Transverse colon (tissue), 4 donors: Measurements from ENCODE around the gene SPDYE6.
"Not testable (repeated sequence)": the region's sequence is repeated elsewhere in the genome, so short reads cannot be mapped to it uniquely, and the experiment has no call there.

Experiments
- CTCF ChIP-seq, 5 experiments: fragments of 200-600 bp in 3 of 5; fragments of 450-650 bp in 2 of 5; sonication (generic) in 3 of 5; IDR thresholded peaks; 1 replicate in 2 of 5; 2 replicates in 3 of 5; pipeline ENCODE4 v1.5.1; 2016 to 2017; ENCODE audit warnings: antibody characterized with exemption in 5 of 5, inconsistent platforms in 3 of 5, mild to moderate bottlenecking in 2 of 5, moderate library complexity in 1 of 5
- EP300 ChIP-seq: sonication (generic); formaldehyde crosslinking; IDR thresholded peaks from one replicate; pipeline ENCODE4 v1.6.1; 2017; ENCODE audit warnings: antibody characterized with exemption, low read depth
- POLR2A ChIP-seq: fragments of 450-650 bp; IDR thresholded peaks from one replicate; pipeline ENCODE4 v1.6.1; 2016; ENCODE audit warnings: antibody characterized with exemption, mild to moderate bottlenecking, moderate library complexity
- POLR2AphosphoS5 ChIP-seq, 3 donors: sonication (generic); formaldehyde crosslinking; IDR thresholded peaks; one replicate each; pipeline ENCODE4 v1.6.1; 2016; ENCODE audit warnings: antibody characterized with exemption in 3 of 3

- TF ChIP-seq POLR2AphosphoS5 (IDR thresholded peaks at IDR 0.05); CTCF (IDR thresholded peaks at IDR 0.05); POLR2A; EP300: not testable (repeated sequence)
Observed at GRCh38 chr7:102346983-102347382, 9.3 kb downstream of the SPDYE6 start.
